Astrocyte (in vitro differentiated cells and primary cell): Measurements from ENCODE around the gene FSIP1. TPM values are rescaled to one million over a fixed set of nuclear protein-coding genes. Genes with fewer than 3 reads are reported as not detected.
"Not testable (repeated sequence)": the region's sequence is repeated elsewhere in the genome, so short reads cannot be mapped to it uniquely, and the experiment has no call there.

Source experiments
- DNase-seq: peaks from one replicate; pipeline ENCODE4 v3.0.0-alpha.2; 2010; ENCODE audit warnings: low read depth
- FAIRE-seq: peaks from 2 replicates; lab custom pipeline; 2011; peaks lifted over from hg19 to GRCh38; lab: Jason Lieb, UNC
- H2AFZ ChIP-seq: 2 replicates; pipeline ENCODE4 v1.6.0; 2012; ENCODE audit warnings: low read depth, low read length, inconsistent platforms
- H3K27ac ChIP-seq: 2 replicates; pipeline ENCODE4 v1.5.1; 2011; ENCODE audit warnings: low read depth, low read length, inconsistent platforms
- H3K27me3 ChIP-seq: 2 replicates; pipeline ENCODE4 v1.6.0; 2011; ENCODE audit warnings: low read length, inconsistent platforms; ENCODE audit not compliant: insufficient read depth
- H3K36me3 ChIP-seq: 2 replicates; pipeline ENCODE4 v1.5.1; 2011; ENCODE audit warnings: low read length, inconsistent platforms; ENCODE audit not compliant: insufficient read depth
- H3K4me1 ChIP-seq: 2 replicates; pipeline ENCODE4 v1.5.1; 2011; ENCODE audit warnings: low read length, inconsistent platforms; ENCODE audit not compliant: insufficient read depth
- H3K4me2 ChIP-seq: 2 replicates; pipeline ENCODE4 v1.6.0; 2012; ENCODE audit warnings: low read length, inconsistent platforms
- H3K4me3 ChIP-seq: 2 replicates; pipeline ENCODE4 v1.5.1; 2011; ENCODE audit warnings: low read depth, mild to moderate bottlenecking, low read length, inconsistent platforms; ENCODE audit not compliant: insufficient read depth
- H3K79me2 ChIP-seq: 2 replicates; pipeline ENCODE4 v1.6.0; 2012; ENCODE audit warnings: mild to moderate bottlenecking, low read length, inconsistent platforms; ENCODE audit not compliant: insufficient read depth
- H3K9ac ChIP-seq: 2 replicates; pipeline ENCODE4 v1.6.0; 2012; ENCODE audit warnings: mild to moderate bottlenecking, low read length, inconsistent platforms
- H3K9me3 ChIP-seq: 2 replicates; pipeline ENCODE4 v1.5.1; 2012; ENCODE audit warnings: low read depth, mild to moderate bottlenecking, low read length, inconsistent platforms; ENCODE audit not compliant: insufficient read depth
- H4K20me1 ChIP-seq: 2 replicates; pipeline ENCODE4 v1.6.0; 2012; ENCODE audit warnings: low read length, inconsistent platforms; ENCODE audit not compliant: insufficient read depth
- H3K27ac Mint-ChIP-seq: one replicate; pipeline ENCODE4 v1.8.0; 2021; ENCODE audit warnings: mild to moderate bottlenecking, mixed read lengths; ENCODE audit not compliant: unreplicated experiment
- H3K27me3 Mint-ChIP-seq: one replicate; pipeline ENCODE4 v1.8.0; 2021; ENCODE audit warnings: low read depth, mixed read lengths; ENCODE audit not compliant: unreplicated experiment
- H3K36me3 Mint-ChIP-seq: one replicate; pipeline ENCODE4 v1.8.0; 2021; ENCODE audit warnings: low read depth, mixed read lengths; ENCODE audit not compliant: unreplicated experiment
- H3K4me1 Mint-ChIP-seq: one replicate; pipeline ENCODE4 v1.8.0; 2021; ENCODE audit warnings: low read depth, mixed read lengths; ENCODE audit not compliant: unreplicated experiment
- H3K4me3 Mint-ChIP-seq: one replicate; pipeline ENCODE4 v1.8.0; 2021; ENCODE audit warnings: mild to moderate bottlenecking, moderate library complexity, mixed read lengths; ENCODE audit not compliant: unreplicated experiment
- H3K9me3 Mint-ChIP-seq: one replicate; pipeline ENCODE4 v1.8.0; 2021; ENCODE audit warnings: mild to moderate bottlenecking, mixed read lengths; ENCODE audit not compliant: unreplicated experiment
- EZH2 ChIP-seq: IDR thresholded peaks from 2 replicates; pipeline ENCODE4 v1.6.1; 2012; ENCODE audit warnings: mild to moderate bottlenecking, low read length, inconsistent platforms; ENCODE audit not compliant: insufficient read depth
- total RNA-seq: library from RNA; stranded (reverse); gene quantifications from 2 replicates; pipeline ENCODE4 v1.2.1, GENCODE V29; 2021
- TF ChIP-seq, protein P1 (sequence below): IDR thresholded peaks from 2 replicates; pipeline ENCODE4 v1.5.1; 2011; ENCODE audit warnings: low read depth, mild to moderate bottlenecking, inconsistent platforms, low read length, moderate library complexity; ENCODE audit not compliant: insufficient read depth

The FSIP1 gene
- total RNA-seq, 1 donor from 2014 or later: 0.77 TPM

DNA sequence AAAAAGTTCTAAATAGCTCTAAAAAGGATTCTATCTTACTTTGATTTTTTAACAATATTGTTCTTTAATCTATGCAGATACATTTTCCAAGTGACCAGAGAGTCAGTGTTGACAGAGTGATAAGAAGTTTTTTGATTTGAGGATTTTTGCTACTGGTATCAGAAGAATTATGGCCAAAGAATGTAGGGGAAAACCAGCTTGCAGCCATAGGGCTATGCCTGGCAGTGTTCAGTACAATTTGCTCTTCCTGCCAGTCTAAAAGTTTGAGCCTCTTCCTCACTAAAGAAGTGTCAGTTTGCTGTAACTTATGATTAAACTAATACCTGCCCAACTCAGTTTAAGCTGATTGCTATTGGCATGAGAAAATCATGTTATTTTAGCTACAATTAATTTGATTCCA lies 35.3 kb upstream of the FSIP1 start:
- Histone ChIP-seq H3K9me3 (no peaks in the 10 kb centered on the region), H3K4me2 (no peak overlapping the region), H3K27me3 (no peaks in the 10 kb centered on the region), H3K4me3 (no peak overlapping the region), H3K36me3 (no peaks in the 10 kb centered on the region), H3K27ac (no peak overlapping the region), H2AFZ (no peak overlapping the region), H4K20me1 (peaks cover 40% of the 10 kb centered on the region), H3K4me1 (no peaks in the 10 kb centered on the region), H3K79me2 (peaks cover 78% of the 10 kb centered on the region), H3K9ac (no peak overlapping the region)
- Mint-ChIP-seq H3K4me1 (peaks cover 13% of the 10 kb centered on the region), H3K4me3 (no peak overlapping the region), H3K36me3 (peaks cover under 1% of the 10 kb centered on the region), H3K27ac (no peak overlapping the region), H3K9me3 (no peaks in the 10 kb centered on the region), H3K27me3 (no peaks in the 10 kb centered on the region)
- no peak for FAIRE-seq
- no peak for DNase-seq
- TF ChIP-seq, protein P1, sequence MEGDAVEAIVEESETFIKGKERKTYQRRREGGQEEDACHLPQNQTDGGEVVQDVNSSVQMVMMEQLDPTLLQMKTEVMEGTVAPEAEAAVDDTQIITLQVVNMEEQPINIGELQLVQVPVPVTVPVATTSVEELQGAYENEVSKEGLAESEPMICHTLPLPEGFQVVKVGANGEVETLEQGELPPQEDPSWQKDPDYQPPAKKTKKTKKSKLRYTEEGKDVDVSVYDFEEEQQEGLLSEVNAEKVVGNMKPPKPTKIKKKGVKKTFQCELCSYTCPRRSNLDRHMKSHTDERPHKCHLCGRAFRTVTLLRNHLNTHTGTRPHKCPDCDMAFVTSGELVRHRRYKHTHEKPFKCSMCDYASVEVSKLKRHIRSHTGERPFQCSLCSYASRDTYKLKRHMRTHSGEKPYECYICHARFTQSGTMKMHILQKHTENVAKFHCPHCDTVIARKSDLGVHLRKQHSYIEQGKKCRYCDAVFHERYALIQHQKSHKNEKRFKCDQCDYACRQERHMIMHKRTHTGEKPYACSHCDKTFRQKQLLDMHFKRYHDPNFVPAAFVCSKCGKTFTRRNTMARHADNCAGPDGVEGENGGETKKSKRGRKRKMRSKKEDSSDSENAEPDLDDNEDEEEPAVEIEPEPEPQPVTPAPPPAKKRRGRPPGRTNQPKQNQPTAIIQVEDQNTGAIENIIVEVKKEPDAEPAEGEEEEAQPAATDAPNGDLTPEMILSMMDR: no peak
- no peak for TF ChIP-seq EZH2

DNA sequence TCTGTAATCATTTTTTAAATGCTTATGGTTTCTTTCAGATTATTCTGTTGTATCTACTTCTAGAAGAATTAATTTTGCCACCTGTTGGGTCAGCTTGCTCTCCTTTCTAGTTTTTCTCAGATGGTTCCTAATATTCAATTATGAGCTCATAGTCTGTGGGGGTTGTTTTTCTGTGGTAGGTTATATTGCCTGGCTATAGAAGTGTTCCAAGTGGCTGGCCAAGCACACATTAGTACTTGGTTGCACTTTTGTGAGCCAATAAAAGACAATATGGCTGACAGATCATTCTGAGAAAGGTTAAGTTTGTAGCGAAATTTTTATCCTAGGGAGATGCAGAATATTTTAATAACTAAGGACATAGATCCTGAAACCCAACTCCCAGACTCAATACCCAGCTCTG lies 31.8 kb upstream of the FSIP1 start:
- H3K9me3 Mint-ChIP-seq: no peaks in the 10 kb centered on the region
- H3K9me3 ChIP-seq: no peaks in the 10 kb centered on the region
- H3K4me1 ChIP-seq: no peaks in the 10 kb centered on the region
- TF ChIP-seq, protein P1: no peak
- no peak for TF ChIP-seq EZH2
- H3K4me3 Mint-ChIP-seq: no peak overlapping the region
- FAIRE-seq (no peak), DNase-seq (no peak)
- no peaks in the 10 kb centered on the region for H3K36me3 Mint-ChIP-seq
- no peaks in the 10 kb centered on the region for H3K36me3 ChIP-seq
- no peak overlapping the region for H2AFZ ChIP-seq
- H3K4me2 ChIP-seq: no peak overlapping the region
- H3K9ac ChIP-seq: no peak overlapping the region
- no peaks in the 10 kb centered on the region for H3K27me3 Mint-ChIP-seq
- H3K4me3 ChIP-seq: no peak overlapping the region
- H3K27me3 ChIP-seq: no peaks in the 10 kb centered on the region
- H3K79me2 ChIP-seq: peaks cover 60% of the 10 kb centered on the region
- H3K27ac ChIP-seq: no peak overlapping the region
- peaks cover 33% of the 10 kb centered on the region for H4K20me1 ChIP-seq
- H3K4me1 Mint-ChIP-seq: peaks cover 10% of the 10 kb centered on the region
- no peak overlapping the region for H3K27ac Mint-ChIP-seq

DNA sequence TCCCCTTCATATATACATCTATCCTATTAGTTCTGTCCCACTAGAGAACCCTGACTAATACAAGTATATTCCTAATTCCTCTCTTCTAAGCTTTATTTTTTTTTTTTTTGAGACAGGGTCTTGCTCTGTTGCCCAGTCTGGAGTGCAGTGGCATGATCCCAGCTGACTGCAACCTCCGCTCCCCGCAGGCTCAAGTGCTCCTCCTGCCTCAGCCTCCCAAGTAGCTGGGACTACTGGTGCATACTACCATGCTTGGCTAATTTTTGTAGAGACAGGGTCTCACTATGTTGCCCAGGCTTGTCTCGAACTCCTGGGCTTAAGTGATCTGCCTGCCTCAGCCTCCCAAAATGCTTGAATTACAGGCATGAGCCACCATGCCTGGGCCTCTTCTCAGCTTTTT lies 30.0 kb upstream of the FSIP1 start:
- H3K4me2 ChIP-seq, H3K36me3 ChIP-seq, H3K27ac ChIP-seq, H3K9ac ChIP-seq, H3K36me3 Mint-ChIP-seq, H3K9me3 ChIP-seq, H3K4me1 ChIP-seq, H2AFZ ChIP-seq, H3K27me3 ChIP-seq, DNase-seq, H3K9me3 Mint-ChIP-seq, FAIRE-seq, H3K4me3 ChIP-seq, H3K27ac Mint-ChIP-seq, H3K4me1 Mint-ChIP-seq, H3K4me3 Mint-ChIP-seq, H3K27me3 Mint-ChIP-seq: not testable (repeated sequence)
- peaks cover 33% of the 10 kb centered on the region for H4K20me1 ChIP-seq
- peaks cover 57% of the 10 kb centered on the region for H3K79me2 ChIP-seq
